Measurements from ENCODE around the gene CLEC2L. TPM values are rescaled to one million over a fixed set of nuclear protein-coding genes. Genes with fewer than 3 reads are reported as not detected.

Gene CLEC2L
- total and polyA plus RNA-seq, 9 donors, result 0.15 to 1.5 (median 0.33) TPM; not detected in 6

DNA sequence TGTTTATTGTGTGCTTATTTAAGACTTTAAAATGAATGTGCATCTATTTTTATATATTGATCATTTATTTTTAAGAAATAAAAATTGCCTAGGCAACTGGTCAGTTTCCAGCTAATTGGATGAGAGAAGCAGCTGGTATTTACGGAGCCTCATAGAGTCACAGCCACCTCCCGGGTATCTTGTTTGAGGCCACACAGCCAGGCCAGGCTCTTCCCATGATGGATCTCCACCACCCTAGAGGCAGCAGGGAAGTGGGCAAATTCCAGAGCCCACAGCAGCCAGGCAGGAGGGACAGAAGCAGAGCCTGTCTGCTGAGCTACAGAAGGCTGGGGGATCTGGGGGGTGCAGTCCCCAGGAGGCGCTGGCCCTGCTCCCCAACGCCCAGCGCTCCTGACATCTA, 61.6 kb downstream of the CLEC2L start:
- 76 to 78% (median 77%) methylated on average over 5 of the region's 5 CpGs for WGBS, 3 donors
- no peaks in the 10 kb centered on the region for H3K9me3 ChIP-seq
- no peak overlapping the region for H3K4me3 ChIP-seq
- no peak overlapping the region for H3K27ac ChIP-seq
- peak in 1 of 5 donors; percentile 2 for DNase-seq
- TF ChIP-seq EP300 (IDR thresholded peaks at IDR 0.05) (no peak), POLR2A (IDR thresholded peaks at IDR 0.05) (no peak)
- TF ChIP-seq, protein P1, sequence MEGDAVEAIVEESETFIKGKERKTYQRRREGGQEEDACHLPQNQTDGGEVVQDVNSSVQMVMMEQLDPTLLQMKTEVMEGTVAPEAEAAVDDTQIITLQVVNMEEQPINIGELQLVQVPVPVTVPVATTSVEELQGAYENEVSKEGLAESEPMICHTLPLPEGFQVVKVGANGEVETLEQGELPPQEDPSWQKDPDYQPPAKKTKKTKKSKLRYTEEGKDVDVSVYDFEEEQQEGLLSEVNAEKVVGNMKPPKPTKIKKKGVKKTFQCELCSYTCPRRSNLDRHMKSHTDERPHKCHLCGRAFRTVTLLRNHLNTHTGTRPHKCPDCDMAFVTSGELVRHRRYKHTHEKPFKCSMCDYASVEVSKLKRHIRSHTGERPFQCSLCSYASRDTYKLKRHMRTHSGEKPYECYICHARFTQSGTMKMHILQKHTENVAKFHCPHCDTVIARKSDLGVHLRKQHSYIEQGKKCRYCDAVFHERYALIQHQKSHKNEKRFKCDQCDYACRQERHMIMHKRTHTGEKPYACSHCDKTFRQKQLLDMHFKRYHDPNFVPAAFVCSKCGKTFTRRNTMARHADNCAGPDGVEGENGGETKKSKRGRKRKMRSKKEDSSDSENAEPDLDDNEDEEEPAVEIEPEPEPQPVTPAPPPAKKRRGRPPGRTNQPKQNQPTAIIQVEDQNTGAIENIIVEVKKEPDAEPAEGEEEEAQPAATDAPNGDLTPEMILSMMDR (IDR thresholded peaks at IDR 0.05), result no peak
- H3K27me3 ChIP-seq, result no peaks in the 10 kb centered on the region
- no peaks in the 10 kb centered on the region for H3K36me3 ChIP-seq
- intact Hi-C loops (cut with DNase I), result no loop called here
- H3K4me1 ChIP-seq (ENCODE audit: insufficient read depth), result peaks cover 2% of the 10 kb centered on the region

DNA sequence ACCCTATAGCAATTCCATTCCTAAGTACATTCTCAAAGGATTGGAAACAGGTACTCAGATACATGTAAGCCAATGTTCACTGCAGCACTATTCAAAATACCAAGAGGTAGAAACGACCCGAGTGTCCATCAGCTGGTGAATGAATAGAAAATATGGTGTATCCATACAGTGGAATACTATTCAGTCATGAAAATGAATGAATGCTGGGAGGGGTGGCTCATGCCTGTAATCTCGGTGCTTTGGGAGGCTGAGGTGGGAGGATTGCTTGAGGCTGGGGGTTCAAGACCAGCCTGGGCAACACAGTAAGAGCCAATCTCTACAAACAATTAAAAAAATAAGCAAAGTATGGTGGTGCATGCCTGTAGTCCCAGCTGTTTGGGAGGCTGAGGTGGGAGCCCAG, 62.8 kb downstream of the CLEC2L start:
- Histone ChIP-seq H3K27ac (no peak overlapping the region), H3K36me3 (no peaks in the 10 kb centered on the region), H3K9me3 (no peaks in the 10 kb centered on the region), H3K27me3 (no peaks in the 10 kb centered on the region), H3K4me1 (ENCODE audit: insufficient read depth) (peaks cover 2% of the 10 kb centered on the region), H3K4me3 (no peak overlapping the region)
- DNase-seq, result no peak
- intact Hi-C loops (cut with DNase I), result no loop called here
- 94 to 98% (median 96%) methylated on average over 3 of the region's 3 CpGs for WGBS, 3 donors
- TF ChIP-seq, protein P1 (IDR thresholded peaks at IDR 0.05), result no peak
- no peak for TF ChIP-seq POLR2A (IDR thresholded peaks at IDR 0.05)
- TF ChIP-seq EP300 (IDR thresholded peaks at IDR 0.05), result no peak

DNA sequence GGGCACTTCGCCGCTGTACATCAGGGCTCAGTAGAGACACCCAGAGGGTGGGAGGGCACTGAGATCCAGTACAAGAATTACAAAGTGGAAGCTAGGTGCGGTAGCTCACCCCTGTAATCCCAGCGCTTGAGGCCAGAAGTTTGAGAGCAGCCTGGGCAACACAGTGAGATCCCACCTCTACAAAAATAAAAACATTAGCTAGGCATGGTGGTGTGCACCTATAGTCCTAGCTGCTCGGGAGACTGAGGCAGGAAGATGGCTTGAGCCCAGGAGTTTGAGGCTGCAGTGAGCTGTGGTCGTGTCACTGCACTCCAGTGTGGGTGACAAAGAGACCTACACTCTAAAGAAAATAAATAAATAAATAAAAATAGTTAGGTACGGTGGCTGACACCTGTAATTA, 64.0 kb downstream of the CLEC2L start:
- 94 to 97% (median 94%) methylated on average over 7 of the region's 7 CpGs for WGBS, 3 donors
- Histone ChIP-seq H3K27ac (no peak overlapping the region), H3K27me3 (no peaks in the 10 kb centered on the region), H3K4me3 (no peak overlapping the region), H3K9me3 (no peaks in the 10 kb centered on the region), H3K4me1 (ENCODE audit: insufficient read depth) (peaks cover 2% of the 10 kb centered on the region), H3K36me3 (no peaks in the 10 kb centered on the region)
- no peak for DNase-seq
- intact Hi-C loops (cut with DNase I), result no loop called here
- TF ChIP-seq POLR2A (IDR thresholded peaks at IDR 0.05), result no peak
- no peak for TF ChIP-seq EP300 (IDR thresholded peaks at IDR 0.05)
- TF ChIP-seq, protein P1 (IDR thresholded peaks at IDR 0.05), result no peak

DNA sequence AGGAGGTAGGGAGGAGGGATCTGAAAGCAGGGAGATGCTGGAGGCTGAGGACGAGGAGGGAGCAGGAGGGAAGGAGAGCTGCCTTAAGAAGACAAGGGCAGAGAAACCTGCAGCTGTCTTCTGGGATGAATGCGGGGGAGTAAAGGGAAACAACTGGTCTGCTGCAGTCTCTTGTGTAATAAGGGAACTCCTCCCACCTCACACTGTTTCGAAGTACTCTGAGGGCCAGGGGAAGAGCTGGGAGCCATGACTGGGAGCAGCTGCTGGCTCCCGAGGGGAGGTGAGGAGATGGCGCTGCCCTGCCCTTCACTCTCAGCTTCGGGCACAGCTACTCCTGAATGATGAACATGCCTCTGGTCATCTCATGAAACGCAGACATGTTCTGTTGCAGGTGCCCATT, 65.1 kb downstream of the CLEC2L start:
- peak; percentile 40 to 71 (median 64) for DNase-seq
- H3K9me3 ChIP-seq, result no peaks in the 10 kb centered on the region
- peak overlapping the region in 1 of 2 donors; percentile 9 for H3K27ac ChIP-seq
- no peaks in the 10 kb centered on the region for H3K27me3 ChIP-seq
- no peak for TF ChIP-seq EP300 (IDR thresholded peaks at IDR 0.05)
- TF ChIP-seq POLR2A (IDR thresholded peaks at IDR 0.05), result no peak
- TF ChIP-seq, protein P1 (IDR thresholded peaks at IDR 0.05), result no peak
- intact Hi-C loops (cut with DNase I), result no loop called here
- H3K4me1 ChIP-seq (ENCODE audit: insufficient read depth), result peaks cover 2% of the 10 kb centered on the region
- WGBS, 3 donors, result 8 to 10% (median 10%) methylated on average over 7 of the region's 7 CpGs
- no peaks in the 10 kb centered on the region for H3K36me3 ChIP-seq
- no peak overlapping the region for H3K4me3 ChIP-seq
